PC-9 (cell line): ENCODE results near the gene LCLAT1.

Experiments
- EZH2 ChIP-seq: fragments of 200-600 bp; sonication (generic); IDR thresholded peaks from 2 replicates; pipeline ENCODE4 v1.8.0; 2017; ENCODE audit warnings: antibody characterized with exemption, low read depth
- TF ChIP-seq, protein P1 (sequence below): fragments of 200-600 bp; sonication (generic); conservative IDR thresholded peaks from 2 replicates; pipeline ENCODE4 v1.6.1; 2017; ENCODE audit warnings: mixed run types, antibody characterized with exemption, mild to moderate bottlenecking, moderate library complexity

DNA sequence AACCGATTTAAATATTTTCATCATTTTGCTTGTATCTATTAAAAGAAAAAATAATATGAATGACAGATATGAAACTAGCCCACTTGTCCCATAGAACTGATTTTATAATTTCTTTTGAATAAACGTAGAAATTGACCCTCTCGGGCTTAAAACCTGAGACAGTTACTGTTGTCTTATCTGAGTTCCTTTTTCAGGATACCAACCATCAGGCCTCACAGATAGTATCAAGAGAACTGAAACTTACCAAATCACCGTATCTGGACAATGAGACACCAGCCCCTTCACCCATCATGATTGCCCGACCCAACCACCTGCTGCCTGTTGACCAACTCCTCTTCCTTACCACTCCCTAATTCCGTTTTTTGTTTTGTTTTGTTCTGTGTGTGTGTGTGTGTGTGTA, 53.7 kb downstream of the LCLAT1 start:
- TF ChIP-seq, protein P1, sequence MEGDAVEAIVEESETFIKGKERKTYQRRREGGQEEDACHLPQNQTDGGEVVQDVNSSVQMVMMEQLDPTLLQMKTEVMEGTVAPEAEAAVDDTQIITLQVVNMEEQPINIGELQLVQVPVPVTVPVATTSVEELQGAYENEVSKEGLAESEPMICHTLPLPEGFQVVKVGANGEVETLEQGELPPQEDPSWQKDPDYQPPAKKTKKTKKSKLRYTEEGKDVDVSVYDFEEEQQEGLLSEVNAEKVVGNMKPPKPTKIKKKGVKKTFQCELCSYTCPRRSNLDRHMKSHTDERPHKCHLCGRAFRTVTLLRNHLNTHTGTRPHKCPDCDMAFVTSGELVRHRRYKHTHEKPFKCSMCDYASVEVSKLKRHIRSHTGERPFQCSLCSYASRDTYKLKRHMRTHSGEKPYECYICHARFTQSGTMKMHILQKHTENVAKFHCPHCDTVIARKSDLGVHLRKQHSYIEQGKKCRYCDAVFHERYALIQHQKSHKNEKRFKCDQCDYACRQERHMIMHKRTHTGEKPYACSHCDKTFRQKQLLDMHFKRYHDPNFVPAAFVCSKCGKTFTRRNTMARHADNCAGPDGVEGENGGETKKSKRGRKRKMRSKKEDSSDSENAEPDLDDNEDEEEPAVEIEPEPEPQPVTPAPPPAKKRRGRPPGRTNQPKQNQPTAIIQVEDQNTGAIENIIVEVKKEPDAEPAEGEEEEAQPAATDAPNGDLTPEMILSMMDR: no peak
- no peak for TF ChIP-seq EZH2
